Measurements from ENCODE around the gene PSORS1C2.

Gene PSORS1C2

GRCh38 chr6:31135710-31136109, 3.2 kb downstream of the PSORS1C2 start:
- no peak for DNase-seq

- DNase-seq, result no peak
Observed at GRCh38 chr6:31132806-31133205, 6.1 kb downstream of the PSORS1C2 start.

DNA sequence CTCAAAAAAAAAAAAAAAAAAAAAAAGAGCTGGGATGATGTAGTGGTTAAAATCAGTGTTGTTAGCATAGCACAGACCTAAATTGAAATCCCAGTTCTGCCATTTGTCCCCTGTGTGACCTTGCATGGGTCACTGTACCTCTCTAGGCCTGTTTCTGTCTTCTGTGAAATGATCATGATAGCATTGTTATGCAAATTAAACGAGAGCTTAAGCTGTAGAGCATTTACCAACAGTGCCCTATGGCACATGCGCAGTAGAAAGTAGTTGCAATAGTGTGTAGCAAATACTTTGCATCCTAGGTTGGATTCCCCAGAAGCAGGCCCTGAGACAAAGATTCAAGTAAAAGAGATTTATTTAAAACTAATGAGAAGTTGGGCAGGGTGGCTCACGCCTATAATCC, 7.3 kb downstream of the PSORS1C2 start:
- DNase-seq, result no peak

DNA sequence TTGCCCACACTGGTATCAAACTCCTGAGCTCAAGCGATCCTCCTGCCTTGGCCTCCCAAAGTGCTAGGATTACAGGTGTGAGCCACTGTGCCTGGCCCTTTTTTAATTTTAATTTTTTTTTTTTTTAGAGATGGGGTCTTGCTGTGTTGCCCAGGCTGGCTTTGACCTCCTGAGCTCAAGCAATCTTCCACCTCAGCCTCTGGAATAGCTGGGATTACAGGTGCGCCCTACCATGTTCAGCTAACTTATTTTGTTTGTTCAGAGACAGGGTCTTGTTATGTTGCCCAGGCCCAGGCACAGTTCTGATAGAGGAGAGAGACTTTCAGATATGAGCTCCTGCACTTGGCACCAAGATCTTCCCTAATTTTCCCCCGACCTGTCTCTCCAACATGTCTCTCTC, 8.1 kb downstream of the PSORS1C2 start:
- no peak for DNase-seq

GRCh38 chr6:31129130-31129529, 9.7 kb downstream of the PSORS1C2 start:
- DNase-seq, result no peak

DNA sequence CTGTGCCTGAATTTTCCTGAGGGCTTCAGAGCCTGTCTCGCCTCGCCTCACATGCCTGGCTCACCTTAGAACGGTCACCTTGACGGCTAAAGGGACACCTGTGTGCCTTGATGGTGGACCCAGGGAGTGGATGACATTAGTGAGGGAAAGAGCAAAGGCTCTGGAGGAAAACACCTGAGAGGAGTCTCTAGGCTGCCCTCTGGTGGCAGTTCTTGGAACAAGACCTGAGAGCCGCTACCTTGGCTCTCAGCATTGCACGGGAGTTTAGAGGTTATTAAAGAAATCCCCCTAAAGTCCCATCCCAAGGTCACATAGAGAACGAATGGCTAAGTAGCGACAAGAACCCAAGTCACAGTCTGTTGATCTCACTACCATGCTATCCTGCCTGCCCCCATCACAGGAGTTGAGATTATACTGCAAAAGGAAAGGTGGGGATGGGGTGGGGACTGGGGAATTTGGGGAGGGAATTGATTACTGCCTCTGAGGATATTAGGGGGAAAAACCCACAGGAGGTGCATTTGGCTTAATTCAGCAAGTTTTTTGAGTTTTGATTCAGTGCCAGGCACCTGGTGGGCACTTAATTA, 10.7 kb downstream of the PSORS1C2 start:
- DNase-seq, result peak; percentile 77

GRCh38 chr6:31126396-31127175, 12.3 kb downstream of the PSORS1C2 start:
- no peak for DNase-seq

DNA sequence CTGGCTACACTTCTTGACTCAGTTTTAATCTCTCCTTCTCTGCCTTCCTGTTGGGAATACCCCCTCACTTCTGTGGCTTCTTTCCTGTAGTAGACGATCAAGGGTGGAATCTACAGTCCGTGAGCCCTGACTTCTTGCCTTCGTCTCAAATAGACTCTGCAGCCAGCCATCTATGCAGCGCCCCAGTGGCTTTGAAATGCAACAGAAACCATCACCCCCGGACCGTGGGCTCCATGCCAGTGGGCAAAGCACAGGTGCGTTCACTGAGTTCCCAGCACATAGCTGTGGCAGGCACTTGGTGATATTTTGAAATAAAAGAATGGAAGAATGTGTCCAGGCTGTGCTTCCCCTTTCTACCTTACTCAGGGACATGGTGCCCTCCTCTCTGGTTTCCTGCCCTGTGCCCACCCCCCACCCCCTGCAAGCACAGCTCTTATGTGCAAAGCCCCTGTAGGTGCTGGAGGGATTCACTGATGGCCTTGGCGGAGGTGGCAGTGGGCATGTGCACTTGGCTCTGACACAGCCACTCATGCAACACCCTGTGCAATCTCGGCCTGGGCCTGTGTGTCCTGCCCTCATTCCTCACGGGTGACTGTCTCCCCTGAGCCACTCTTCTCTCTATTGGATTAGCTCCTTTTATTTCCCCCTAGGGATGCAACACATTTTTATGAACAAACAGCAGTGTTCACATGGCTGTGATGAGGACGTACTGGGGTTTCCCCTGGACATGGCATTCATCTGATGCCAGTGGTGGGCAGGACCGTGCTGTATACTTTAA, 13.1 kb downstream of the PSORS1C2 start:
- no peak for DNase-seq

DNA sequence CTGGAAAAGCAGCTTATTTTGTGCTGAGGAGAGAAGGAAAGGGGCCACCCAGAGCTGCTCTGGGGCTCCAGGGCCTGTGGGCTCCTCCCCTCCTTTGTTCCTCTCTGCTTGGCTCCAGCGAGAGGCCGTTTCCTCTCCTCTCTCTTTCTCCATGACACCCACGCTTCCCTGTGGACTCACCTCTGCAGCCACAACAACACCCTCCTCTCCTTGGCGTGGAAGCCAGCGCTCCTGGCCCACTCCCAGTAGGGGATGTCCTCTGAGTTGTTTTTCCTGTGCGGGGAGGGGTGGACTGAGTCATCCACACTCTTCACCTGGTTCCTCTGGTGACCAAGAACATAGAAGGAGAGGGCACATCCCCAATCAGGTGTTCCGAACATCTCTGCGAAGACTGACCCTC, 13.7 kb downstream of the PSORS1C2 start:
- DNase-seq, result no peak

DNA sequence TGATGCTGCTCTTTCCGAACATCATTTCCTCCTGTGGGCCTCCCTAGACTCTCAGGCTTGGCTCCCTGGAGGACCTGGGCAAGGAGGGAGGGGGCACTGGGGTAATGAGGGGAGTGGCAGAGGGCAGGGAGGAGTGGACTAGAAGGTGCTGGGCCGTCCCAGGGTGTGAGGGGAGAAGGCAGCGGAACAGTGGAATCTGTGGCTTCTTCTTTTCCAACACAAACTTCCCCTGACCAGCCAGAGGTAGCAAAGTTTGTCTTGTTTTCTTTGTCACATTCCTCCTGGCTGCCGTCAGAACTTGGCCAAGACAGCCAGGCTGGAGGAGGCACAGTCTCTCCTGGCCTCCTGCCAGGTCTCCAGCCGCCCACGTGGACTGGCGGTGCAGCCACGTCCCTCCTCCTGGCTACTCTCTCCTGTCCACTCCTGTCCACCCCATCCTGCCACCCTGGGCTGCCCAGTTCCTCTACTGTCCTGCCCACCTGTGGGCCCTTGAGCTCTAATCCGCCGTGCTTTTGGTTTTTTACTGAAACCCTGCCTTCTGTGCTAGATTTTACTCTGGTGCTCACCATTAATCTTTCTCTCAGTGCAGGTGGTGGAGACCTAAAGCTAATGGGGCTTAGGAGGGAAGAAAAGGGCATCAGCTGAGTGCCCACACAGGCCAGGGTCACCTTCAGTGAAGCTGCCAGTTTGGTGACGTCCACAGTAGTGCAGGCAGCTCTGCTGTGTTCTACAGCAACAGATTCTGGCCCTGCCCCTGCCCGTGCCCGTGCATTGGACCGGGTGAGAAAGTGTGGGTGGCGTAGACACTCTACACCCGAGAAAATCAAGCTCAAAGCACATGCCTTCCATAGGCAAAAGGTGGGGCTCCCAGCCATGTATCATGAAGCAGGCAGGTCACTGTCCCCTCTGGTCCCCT, 15.8 kb downstream of the PSORS1C2 start:
- DNase-seq, result no peak

DNA sequence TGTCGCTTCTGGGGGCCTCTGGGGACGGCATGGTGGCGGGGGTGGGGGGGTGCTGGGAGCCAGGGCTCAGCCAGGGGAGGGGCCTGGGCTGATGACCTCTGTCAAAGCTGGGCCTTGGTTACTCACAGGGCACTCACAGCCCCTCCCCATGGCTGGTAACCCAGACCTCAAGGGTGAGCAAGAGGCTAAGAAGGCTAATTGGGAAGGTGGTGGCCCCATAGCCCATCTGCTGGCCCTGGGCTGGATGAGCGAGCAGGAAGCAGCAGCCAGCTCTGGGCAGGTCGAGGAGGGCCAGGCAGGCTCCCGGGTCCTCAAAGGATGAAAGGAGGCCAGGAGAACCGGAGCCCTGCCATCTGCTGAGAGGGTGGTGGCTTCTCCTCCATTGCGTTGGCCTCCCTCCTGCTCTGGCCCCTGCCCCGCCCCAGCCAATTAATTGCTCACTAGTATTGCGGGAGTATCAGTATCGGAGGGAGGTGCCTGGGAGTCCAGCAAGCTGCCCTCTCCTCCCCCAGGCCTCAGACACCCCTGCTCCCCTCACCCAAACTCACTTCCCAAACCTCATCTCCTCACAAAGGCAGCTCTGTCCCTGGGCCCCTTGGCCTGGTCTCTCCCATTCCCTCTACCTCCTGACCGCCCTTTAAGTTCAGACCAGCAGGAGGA, 17.6 kb downstream of the PSORS1C2 start:
- DNase-seq, result no peak

GRCh38 chr6:31120151-31120915, 18.5 kb downstream of the PSORS1C2 start, which contains the start of gene CDSN:
TSS of gene CDSN (minus strand) at chr6:31120446. CDS start at chr6:31120419, 27 bp downstream.
- no peak for DNase-seq

- DNase-seq, result no peak
Observed at GRCh38 chr6:31118178-31118577, 20.7 kb downstream of the PSORS1C2 start.

DNA sequence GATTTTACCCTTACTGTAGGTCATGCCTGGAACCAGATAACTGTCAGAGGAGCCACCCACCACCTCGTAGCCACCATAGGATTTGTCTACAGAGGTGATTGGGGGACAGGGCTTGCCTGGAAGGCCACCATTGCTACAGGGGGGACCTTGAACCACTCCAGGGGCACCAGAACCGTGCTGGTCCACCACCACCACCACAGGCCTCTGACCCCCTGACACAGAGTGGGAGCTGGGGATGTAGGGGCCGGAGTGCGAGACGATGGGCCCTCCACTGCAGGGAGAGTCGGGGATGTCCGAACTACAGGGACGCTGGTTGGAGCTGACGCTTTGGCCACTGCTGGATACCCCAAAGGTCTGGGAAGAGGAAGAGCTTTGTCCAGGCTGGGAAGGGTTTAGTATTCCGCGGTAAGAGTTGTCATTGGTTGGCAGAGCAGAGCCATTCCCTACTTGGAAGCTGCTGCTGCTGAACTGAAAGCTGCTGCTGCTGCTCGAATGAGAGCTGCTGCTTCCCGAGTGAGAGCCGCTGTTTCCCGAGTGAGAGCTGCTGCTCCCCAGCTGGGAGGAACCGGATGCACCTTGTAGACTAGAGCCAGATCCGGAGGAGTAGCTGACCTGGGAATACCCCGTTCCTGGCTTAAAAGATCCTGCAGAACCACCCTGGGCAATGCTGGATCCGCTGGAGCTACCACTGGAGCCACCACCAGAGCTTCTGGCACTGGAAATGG, 22.0 kb downstream of the PSORS1C2 start:
- no peak for DNase-seq

- DNase-seq, result no peak
Observed at GRCh38 chr6:31115941-31116560, 22.8 kb downstream of the PSORS1C2 start.

GRCh38 chr6:31114970-31115849, 23.7 kb downstream of the PSORS1C2 start:
- DNase-seq, result peak; percentile 35

- no peak for DNase-seq
Observed at GRCh38 chr6:31114541-31114878, 24.4 kb downstream of the PSORS1C2 start, which contains the start of gene PSORS1C1. TSS of gene PSORS1C1 (plus strand) at chr6:31114800. CDS start at chr6:31129633, 14,833 bp downstream.

GRCh38 chr6:31113861-31114540, 24.9 kb downstream of the PSORS1C2 start:
- no peak for DNase-seq
